ENCODE data around the gene TIPRL. TPM values are rescaled to one million over a fixed set of nuclear protein-coding genes. Genes with fewer than 3 reads are reported as not detected.

Gene TIPRL
- total and polyA plus RNA-seq, 12 donors: 9.6 to 37.5 (median 30.7) TPM

- H3K27ac ChIP-seq: no peak overlapping the region
- peaks cover 0 to 84% (median 9%) of the 10 kb centered on the region in 9 donors for H3K36me3 ChIP-seq
- no peaks in the 10 kb centered on the region for H3K9me3 ChIP-seq
- ATAC-seq (no peak), DNase-seq (no peak)
- no peak overlapping the region for H3K4me3 ChIP-seq
- no peak for TF ChIP-seq CTCF (IDR thresholded peaks at IDR 0.05)
- peaks cover 0 to 9% (median 0%) of the 10 kb centered on the region in 9 donors for H3K4me1 ChIP-seq
- intact Hi-C loops (cut with DNase I): no loop called here
- no peaks in the 10 kb centered on the region for H3K27me3 ChIP-seq
Observed at GRCh38 chr1:168187177-168187576, 8.4 kb downstream of the TIPRL start.

- Histone ChIP-seq H3K4me1 (peaks cover 0 to 9% (median 0%) of the 10 kb centered on the region in 9 donors), H3K36me3 (peaks cover 0 to 99% (median 18%) of the 10 kb centered on the region in 9 donors), H3K4me3 (no peak overlapping the region), H3K9me3 (no peaks in the 10 kb centered on the region), H3K27me3 (no peaks in the 10 kb centered on the region), H3K27ac (no peak overlapping the region)
- no peak for TF ChIP-seq CTCF (IDR thresholded peaks at IDR 0.05)
- no peak for DNase-seq
- ATAC-seq: no peak
- intact Hi-C loops (cut with DNase I): no loop called here
- WGBS, 2 donors: 56 to 60% methylated on average over 2 of the region's 2 CpGs
Observed at GRCh38 chr1:168190403-168190802, 11.6 kb downstream of the TIPRL start.

- Histone ChIP-seq H3K4me1 (peaks cover 0 to 2% (median 0%) of the 10 kb centered on the region in 9 donors), H3K9me3 (no peaks in the 10 kb centered on the region), H3K4me3 (no peak overlapping the region), H3K36me3 (peaks cover 0 to 100% (median 44%) of the 10 kb centered on the region in 9 donors), H3K27me3 (no peaks in the 10 kb centered on the region), H3K27ac (no peak overlapping the region)
- no peak for DNase-seq
- 96 to 99% methylated on average over 4 of the region's 4 CpGs for WGBS, 2 donors
- intact Hi-C loops (cut with DNase I): no loop called here
- no peak for TF ChIP-seq CTCF (IDR thresholded peaks at IDR 0.05)
- no peak for ATAC-seq
Observed at GRCh38 chr1:168195199-168196135, 16.7 kb downstream of the TIPRL start.

- DNase-seq (no peak), ATAC-seq (no peak)
- intact Hi-C loops (cut with DNase I): no loop called here
- H3K4me1 ChIP-seq: no peaks in the 10 kb centered on the region
- H3K36me3 ChIP-seq: peaks cover 0 to 94% (median 32%) of the 10 kb centered on the region in 9 donors
- no peak overlapping the region for H3K4me3 ChIP-seq
- no peak overlapping the region for H3K27ac ChIP-seq
- no peaks in the 10 kb centered on the region for H3K27me3 ChIP-seq
- TF ChIP-seq CTCF (IDR thresholded peaks at IDR 0.05): no peak
- H3K9me3 ChIP-seq: no peaks in the 10 kb centered on the region
- WGBS, 2 donors: 54 to 62% methylated on average over 3 of the region's 3 CpGs
Observed at GRCh38 chr1:168199056-168199455, 20.3 kb downstream of the TIPRL start.
